Endothelial cell of umbilical vein (primary cell): ENCODE results near the gene VWA8. TPM values are rescaled to one million over a fixed set of nuclear protein-coding genes. Genes with fewer than 3 reads are reported as not detected.
"Not testable (repeated sequence)": the region's sequence is repeated elsewhere in the genome, so short reads cannot be mapped to it uniquely, and the experiment has no call there.

ENCODE experiments used
- BruUV-seq: library from RNA; stranded (reverse); fragments of 400-500 nt; replicated peaks from 2 replicates; lab custom pipeline; 2021; lab: Mats Ljungman, UMichigan
- CTCF ChIA-PET: fragments of 300-600, 350-600 bp; sonication (Branson Sonifier 250); formaldehyde crosslinking; loops from one replicate; lab custom pipeline; 2021; ENCODE audit warnings: antibody characterized with exemption, inconsistent platforms; lab: Charles Lee
- POLR2A ChIA-PET: fragments of 300-600, 350-600 bp; sonication (Branson Sonifier 250); formaldehyde crosslinking; loops from one replicate; lab custom pipeline; 2021; ENCODE audit warnings: antibody characterized with exemption, inconsistent platforms; lab: Charles Lee
- DNase-seq: peaks from one replicate; pipeline ENCODE4 v3.0.0-alpha.2; 2011; ENCODE audit warnings: low read depth, low spot score
- FAIRE-seq: peaks from 2 replicates; lab custom pipeline; 2011; peaks lifted over from hg19 to GRCh38; lab: Jason Lieb, UNC
- H2AFZ ChIP-seq: 2 replicates; pipeline ENCODE4 v1.6.0; 2012; ENCODE audit warnings: low read depth, low read length, control low read depth, inconsistent platforms
- H3K27ac ChIP-seq: 2 replicates; pipeline ENCODE4 v1.5.1; 2011; ENCODE audit warnings: low read depth, mild to moderate bottlenecking, control low read depth, low read length, moderate library complexity; ENCODE audit not compliant: insufficient read depth
- H3K27me3 ChIP-seq, 2 experiments: 2 replicates each; pipeline versions ENCODE4 v1.6.0 to v1.6.1; 2011; ENCODE audit warnings: low read length in 2 of 2, mixed read lengths in 1 of 2; ENCODE audit not compliant: control insufficient read depth in 2 of 2, insufficient read depth in 2 of 2
- H3K36me3 ChIP-seq, 2 experiments: 2 replicates in 1 of 2; 3 replicates in 1 of 2; pipeline ENCODE4 v1.5.1; 2011; ENCODE audit warnings: low read length in 2 of 2, mild to moderate bottlenecking in 1 of 2, moderate library complexity in 1 of 2; ENCODE audit not compliant: control insufficient read depth in 2 of 2, insufficient read depth in 2 of 2; ENCODE audit errors: extremely low read depth in 1 of 2
- H3K4me1 ChIP-seq: 3 replicates; pipeline ENCODE4 v1.5.1; 2011; ENCODE audit warnings: mild to moderate bottlenecking, low read length; ENCODE audit not compliant: control insufficient read depth, insufficient read depth; ENCODE audit errors: extremely low read depth
- H3K4me2 ChIP-seq: 2 replicates; pipeline ENCODE4 v1.6.1; 2011; ENCODE audit warnings: low read length, control low read depth, mixed read lengths; ENCODE audit not compliant: insufficient read depth
- H3K4me3 ChIP-seq, 3 experiments: fragments of 200-600 bp in 1 of 3; sonication (generic), shearing (Covaris generic) in 1 of 3; replicated peaks in 1 of 3; 2 replicates each; pipeline ENCODE4 v1.5.1; 2011 to 2016; ENCODE audit warnings: control low read depth in 3 of 3, low read length in 3 of 3, mild to moderate bottlenecking in 2 of 3, inconsistent platforms in 1 of 3, low read depth in 1 of 3, moderate library complexity in 1 of 3; ENCODE audit not compliant: insufficient read depth in 1 of 3
- H3K79me2 ChIP-seq: 2 replicates; pipeline ENCODE4 v1.6.0; 2012; ENCODE audit warnings: low read length, inconsistent platforms; ENCODE audit not compliant: control insufficient read depth, insufficient read depth
- H3K9ac ChIP-seq: replicated peaks from 2 replicates; pipeline ENCODE3; 2011; ENCODE audit warnings: low read length, control low read depth; ENCODE audit not compliant: insufficient read depth; ENCODE audit errors: extremely low read depth
- H3K9me1 ChIP-seq: replicated peaks from 3 replicates; pipeline ENCODE4 v1.6.0; 2011; ENCODE audit warnings: mild to moderate bottlenecking, low read length; ENCODE audit not compliant: control insufficient read depth, insufficient read depth; ENCODE audit errors: extremely low read depth
- H3K9me3 ChIP-seq: replicated peaks from 2 replicates; pipeline ENCODE4 v1.5.1; 2012; ENCODE audit warnings: low read length, inconsistent platforms; ENCODE audit not compliant: control insufficient read depth, insufficient read depth
- H4K20me1 ChIP-seq: replicated peaks from 2 replicates; pipeline ENCODE3; 2011; ENCODE audit warnings: mild to moderate bottlenecking, low read length; ENCODE audit not compliant: control insufficient read depth, insufficient read depth; ENCODE audit errors: extremely low read depth
- FOS ChIP-seq: IDR thresholded peaks from 2 replicates; pipeline ENCODE4 v1.6.1; 2011; ENCODE audit warnings: mild to moderate bottlenecking, low read length, moderate library complexity, borderline replicate concordance; ENCODE audit not compliant: insufficient read depth
- GATA2 ChIP-seq: IDR thresholded peaks from 2 replicates; pipeline ENCODE4 v1.7.0; 2011; ENCODE audit warnings: low read depth, mild to moderate bottlenecking, moderate library complexity, mixed read lengths, low read length; ENCODE audit not compliant: insufficient read length, insufficient read depth
- MYC ChIP-seq: IDR thresholded peaks from one replicate; pipeline ENCODE4 v1.6.1; 2011; ENCODE audit warnings: mild to moderate bottlenecking, low read depth, low read length
- dilution Hi-C: fragments of 300-500 bp; cut with MboI; formaldehyde crosslinking; loops from one replicate; pipeline ENCODE4 v1.15.0; 2019; ENCODE audit warnings: low sequenced_read_pairs; ENCODE audit not compliant: extremely low pct_ligation_motif_present
- intact Hi-C: fragments of 100-400 bp; cut with micrococcal nuclease; formaldehyde crosslinking; loops from one replicate; pipeline ENCODE4 v1.10.0; 2022
- polyA plus RNA-seq, 4 experiments: library from polyadenylated mRNA; depleted of rRNA in 3 of 4; stranded (reverse) in 3 of 4; unstranded in 1 of 4; fragments of >200 nt; gene quantifications; 2 replicates each; pipeline versions ENCODE4 v1.2.1 to v1.2.3, GENCODE V29; 2011 to 2012; ENCODE audit warnings: missing spikeins in 1 of 4
- total RNA-seq: library from RNA; stranded (reverse); gene quantifications from 2 replicates; pipeline ENCODE4 v1.2.3, GENCODE V29; 2021
- TF ChIP-seq, protein P1 (sequence below), 2 donors: IDR thresholded peaks; 1 replicate in 1 of 2; 2 replicates in 1 of 2; pipeline ENCODE4 v1.5.1; 2011; ENCODE audit warnings: low read length in 2 of 2, mild to moderate bottlenecking in 2 of 2, moderate library complexity in 2 of 2, control low read depth in 1 of 2, inconsistent platforms in 1 of 2, low read depth in 1 of 2; ENCODE audit not compliant: insufficient read depth in 1 of 2; ENCODE audit errors: extremely low read depth in 1 of 2
- TF ChIP-seq, protein P2 (sequence below): IDR thresholded peaks from 2 replicates; pipeline ENCODE4 v1.6.1; 2011; ENCODE audit not compliant: insufficient read depth, insufficient read length

The VWA8 gene
- total and polyA plus RNA-seq, 2 donors (not counting 3 experiments of a cell fraction or from before 2014, with no cell fraction given): 2.9 to 11.3 TPM

DNA sequence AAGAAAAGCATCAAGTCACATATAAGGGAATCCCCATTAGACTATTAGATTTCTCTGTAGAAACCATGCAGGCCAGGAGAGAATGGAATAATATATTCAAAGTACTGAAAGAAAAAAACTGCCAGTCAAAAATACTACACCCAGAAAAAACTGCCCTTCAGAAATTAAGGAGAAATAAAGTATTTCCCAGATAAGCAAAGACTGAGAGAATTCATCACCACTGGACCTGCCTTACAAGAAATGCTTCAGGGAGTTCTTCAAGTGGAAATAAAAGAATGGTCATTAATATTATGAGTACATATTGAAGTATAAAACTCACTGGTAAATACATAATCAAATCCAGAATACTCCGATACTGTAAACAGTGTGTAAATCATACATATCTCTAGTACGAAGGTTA lies 35.9 kb downstream of the VWA8 start:
- Histone ChIP-seq H3K79me2 (no peaks in the 10 kb centered on the region), H3K9me1 (no peaks in the 10 kb centered on the region), H3K27me3 (no peaks in the 10 kb centered on the region), H3K4me2 (no peak overlapping the region), H4K20me1 (no peaks in the 10 kb centered on the region), H3K4me3 (no peak overlapping the region), H3K4me1 (no peaks in the 10 kb centered on the region), H3K9me3 (no peaks in the 10 kb centered on the region), H3K27ac (no peak overlapping the region), H2AFZ (no peak overlapping the region), H3K9ac (no peak overlapping the region), H3K36me3 (no peaks in the 10 kb centered on the region)
- dilution Hi-C loops: no loop called here
- DNase-seq (no peak), FAIRE-seq (no peak)
- POLR2A ChIA-PET: no interaction called here
- intact Hi-C loops: no loop called here
- CTCF ChIA-PET: interaction anchor here (1.2 to 1.5 kb wide), 3 partner anchors 10 to 20 kb away, joined by 3 to 5 read pairs (median 3); no protein-coding TSS in a partner anchor
- BruUV-seq: no TSS peak
- TF ChIP-seq, protein P1, sequence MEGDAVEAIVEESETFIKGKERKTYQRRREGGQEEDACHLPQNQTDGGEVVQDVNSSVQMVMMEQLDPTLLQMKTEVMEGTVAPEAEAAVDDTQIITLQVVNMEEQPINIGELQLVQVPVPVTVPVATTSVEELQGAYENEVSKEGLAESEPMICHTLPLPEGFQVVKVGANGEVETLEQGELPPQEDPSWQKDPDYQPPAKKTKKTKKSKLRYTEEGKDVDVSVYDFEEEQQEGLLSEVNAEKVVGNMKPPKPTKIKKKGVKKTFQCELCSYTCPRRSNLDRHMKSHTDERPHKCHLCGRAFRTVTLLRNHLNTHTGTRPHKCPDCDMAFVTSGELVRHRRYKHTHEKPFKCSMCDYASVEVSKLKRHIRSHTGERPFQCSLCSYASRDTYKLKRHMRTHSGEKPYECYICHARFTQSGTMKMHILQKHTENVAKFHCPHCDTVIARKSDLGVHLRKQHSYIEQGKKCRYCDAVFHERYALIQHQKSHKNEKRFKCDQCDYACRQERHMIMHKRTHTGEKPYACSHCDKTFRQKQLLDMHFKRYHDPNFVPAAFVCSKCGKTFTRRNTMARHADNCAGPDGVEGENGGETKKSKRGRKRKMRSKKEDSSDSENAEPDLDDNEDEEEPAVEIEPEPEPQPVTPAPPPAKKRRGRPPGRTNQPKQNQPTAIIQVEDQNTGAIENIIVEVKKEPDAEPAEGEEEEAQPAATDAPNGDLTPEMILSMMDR (IDR thresholded peaks at IDR 0.05; ENCODE audit: extremely low read depth in 1 of 2, insufficient read depth in 1 of 2, low read depth in 1 of 2, low read length in 2 of 2): no peak
- no peak for TF ChIP-seq GATA2
- no peak for TF ChIP-seq FOS
- TF ChIP-seq MYC: no peak
- TF ChIP-seq, protein P2, sequence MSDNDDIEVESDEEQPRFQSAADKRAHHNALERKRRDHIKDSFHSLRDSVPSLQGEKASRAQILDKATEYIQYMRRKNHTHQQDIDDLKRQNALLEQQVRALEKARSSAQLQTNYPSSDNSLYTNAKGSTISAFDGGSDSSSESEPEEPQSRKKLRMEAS: no peak

DNA sequence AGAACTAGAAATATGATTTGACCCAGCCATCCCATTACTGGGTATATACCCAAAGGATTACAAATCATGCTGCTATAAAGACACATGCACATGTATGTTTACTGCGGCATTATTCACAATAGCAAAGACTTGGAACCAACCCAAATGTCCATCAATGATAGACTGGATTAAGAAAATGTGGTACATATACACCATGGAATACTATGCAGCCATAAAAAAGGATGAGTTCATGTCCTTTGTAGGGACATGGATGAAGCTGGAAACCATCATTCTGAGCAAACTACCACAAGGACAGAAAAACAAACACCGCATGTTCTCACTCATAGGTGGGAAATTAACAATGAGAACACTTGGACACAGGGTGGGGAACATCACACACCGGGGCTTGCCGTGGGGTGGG lies 38.0 kb downstream of the VWA8 start:
- H2AFZ ChIP-seq, H3K9me1 ChIP-seq, H3K36me3 ChIP-seq, H4K20me1 ChIP-seq, dilution Hi-C loops, intact Hi-C loops, FAIRE-seq, H3K79me2 ChIP-seq, H3K9me3 ChIP-seq, H3K4me2 ChIP-seq, H3K27ac ChIP-seq, BruUV-seq, H3K4me1 ChIP-seq, DNase-seq, POLR2A ChIA-PET, H3K9ac ChIP-seq, H3K27me3 ChIP-seq, CTCF ChIA-PET, H3K4me3 ChIP-seq: not testable (repeated sequence)
